GM19438 (cell line): ENCODE data around the gene SLC4A3.
A peak's percentile ranks its signal among the peaks of the same experiment; 100 is the strongest.

Experiments used
- ATAC-seq: cut with Tn5 transposase; IDR thresholded peaks from one replicate; pipeline ENCODE4 v1.9.1; 2021; ENCODE audit warnings: low read depth; ENCODE audit not compliant: unreplicated experiment

Gene SLC4A3

DNA sequence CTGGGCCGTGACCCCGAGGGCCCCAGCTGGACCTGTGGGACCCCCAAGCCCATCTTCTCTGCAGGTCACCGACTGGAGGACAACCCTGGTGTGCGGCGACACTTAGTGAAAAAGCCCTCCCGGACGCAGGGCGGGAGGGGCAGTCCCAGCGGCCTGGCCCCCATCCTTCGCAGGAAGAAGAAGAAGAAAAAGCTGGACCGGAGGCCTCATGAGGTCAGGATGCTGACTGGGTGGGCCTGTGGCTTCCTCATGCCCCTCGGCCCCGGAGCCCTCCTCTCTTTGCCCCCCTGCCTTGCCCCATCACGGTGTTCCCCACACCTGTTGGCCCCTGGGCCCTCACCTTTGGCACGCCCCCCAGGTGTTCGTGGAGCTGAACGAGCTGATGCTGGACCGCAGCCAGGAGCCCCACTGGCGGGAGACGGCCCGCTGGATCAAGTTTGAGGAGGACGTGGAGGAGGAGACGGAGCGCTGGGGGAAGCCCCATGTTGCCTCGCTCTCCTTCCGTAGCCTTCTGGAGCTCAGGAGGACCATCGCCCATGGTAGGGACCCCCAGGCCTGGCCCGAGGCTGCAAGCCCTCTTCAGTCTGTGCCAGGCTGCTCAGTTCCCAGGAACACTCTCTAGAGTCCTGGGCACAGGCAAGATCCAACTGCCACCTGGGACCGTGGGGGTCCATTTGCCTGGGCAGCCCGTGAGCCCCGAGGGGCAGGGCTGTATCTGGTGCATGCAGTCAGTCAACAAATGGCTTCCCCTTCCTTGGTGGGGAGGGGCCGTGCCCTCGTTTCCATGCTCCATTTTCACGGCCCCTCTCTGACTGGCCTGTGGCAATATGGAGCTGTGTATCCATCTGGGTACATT, 4.7 kb downstream of the SLC4A3 start:
- ATAC-seq = no peak

DNA sequence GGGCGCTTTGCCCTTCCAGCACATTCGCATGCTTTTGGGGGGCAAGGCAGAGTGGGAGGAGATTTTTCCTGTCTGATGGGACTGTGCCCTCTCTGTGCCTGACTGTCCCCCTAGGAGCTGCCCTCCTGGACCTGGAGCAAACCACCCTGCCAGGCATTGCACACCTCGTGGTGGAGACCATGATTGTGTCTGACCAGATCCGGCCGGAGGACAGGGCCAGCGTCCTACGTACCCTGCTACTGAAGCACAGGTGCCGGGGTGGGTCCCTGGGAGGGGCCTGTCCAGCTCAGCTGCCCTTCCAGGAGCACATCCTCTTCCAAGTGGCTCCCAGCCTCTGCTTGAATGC, 5.3 kb downstream of the SLC4A3 start:
- no peak for ATAC-seq

DNA sequence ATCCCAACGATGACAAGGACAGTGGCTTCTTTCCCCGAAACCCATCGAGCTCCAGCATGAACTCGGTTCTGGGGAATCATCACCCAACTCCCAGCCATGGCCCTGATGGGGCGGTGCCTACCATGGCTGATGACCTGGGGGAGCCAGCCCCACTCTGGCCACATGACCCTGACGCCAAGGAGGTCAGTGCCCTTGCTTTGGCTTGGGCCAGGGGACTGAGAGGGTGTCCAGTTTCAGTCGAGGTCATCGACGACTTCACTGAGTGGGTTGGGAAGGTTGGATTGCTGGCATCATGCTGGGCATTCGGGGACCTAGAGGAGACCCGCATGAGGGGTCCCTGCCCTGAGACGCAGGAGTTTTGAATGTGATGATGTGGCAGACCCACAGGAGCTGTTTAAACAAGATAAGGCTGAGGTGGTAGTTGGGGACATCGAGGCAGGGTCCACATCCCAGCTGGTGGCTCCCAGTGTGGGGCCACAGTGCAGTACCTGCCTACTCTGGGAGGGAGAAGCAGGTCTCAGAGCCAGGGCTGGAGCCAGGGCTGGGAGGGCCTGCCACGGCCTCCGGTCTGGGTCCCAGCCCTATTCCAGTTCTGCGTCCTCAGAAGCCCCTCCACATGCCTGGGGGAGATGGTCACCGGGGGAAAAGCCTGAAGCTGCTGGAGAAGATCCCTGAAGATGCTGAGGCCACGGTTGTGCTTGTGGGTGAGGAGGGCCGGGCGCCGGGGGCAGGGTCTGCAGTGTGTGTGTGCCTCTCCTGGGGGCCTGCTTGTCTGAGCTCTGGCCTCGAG, 6.0 kb downstream of the SLC4A3 start:
- ATAC-seq = no peak

DNA sequence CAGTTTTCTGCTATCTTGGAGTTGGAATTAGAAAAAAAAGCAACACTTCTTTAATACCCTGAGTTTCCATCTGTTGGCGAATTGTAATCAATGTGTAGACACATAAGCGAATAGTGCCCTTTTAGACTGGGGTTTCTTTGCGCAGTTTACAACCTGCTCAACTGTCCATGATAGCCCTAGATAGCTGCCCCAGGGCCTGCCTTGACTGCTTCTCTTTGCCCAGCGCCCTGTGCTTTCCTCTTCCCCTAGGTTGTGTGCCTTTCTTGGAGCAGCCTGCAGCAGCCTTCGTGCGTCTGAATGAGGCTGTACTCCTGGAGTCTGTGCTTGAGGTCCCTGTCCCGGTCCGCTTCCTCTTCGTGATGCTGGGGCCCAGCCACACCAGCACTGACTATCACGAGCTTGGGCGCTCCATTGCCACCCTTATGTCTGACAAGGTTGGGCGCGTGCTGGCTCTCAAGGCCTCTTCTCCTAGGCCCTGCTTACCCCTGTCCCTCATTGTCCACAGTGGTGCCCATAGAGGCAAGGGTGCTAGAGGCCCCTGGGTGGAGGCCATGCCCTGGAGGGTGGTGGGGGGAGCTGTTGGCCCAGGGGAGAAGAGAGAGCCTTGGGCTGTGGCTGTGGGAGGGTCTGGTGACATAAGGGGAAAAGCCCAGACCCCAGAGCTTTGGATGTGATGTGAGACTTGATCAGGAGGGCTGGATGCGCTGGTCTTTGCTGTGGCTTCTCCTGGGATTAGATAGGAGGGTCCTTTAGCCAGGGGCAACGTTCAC, 6.9 kb downstream of the SLC4A3 start:
- no peak for ATAC-seq

DNA sequence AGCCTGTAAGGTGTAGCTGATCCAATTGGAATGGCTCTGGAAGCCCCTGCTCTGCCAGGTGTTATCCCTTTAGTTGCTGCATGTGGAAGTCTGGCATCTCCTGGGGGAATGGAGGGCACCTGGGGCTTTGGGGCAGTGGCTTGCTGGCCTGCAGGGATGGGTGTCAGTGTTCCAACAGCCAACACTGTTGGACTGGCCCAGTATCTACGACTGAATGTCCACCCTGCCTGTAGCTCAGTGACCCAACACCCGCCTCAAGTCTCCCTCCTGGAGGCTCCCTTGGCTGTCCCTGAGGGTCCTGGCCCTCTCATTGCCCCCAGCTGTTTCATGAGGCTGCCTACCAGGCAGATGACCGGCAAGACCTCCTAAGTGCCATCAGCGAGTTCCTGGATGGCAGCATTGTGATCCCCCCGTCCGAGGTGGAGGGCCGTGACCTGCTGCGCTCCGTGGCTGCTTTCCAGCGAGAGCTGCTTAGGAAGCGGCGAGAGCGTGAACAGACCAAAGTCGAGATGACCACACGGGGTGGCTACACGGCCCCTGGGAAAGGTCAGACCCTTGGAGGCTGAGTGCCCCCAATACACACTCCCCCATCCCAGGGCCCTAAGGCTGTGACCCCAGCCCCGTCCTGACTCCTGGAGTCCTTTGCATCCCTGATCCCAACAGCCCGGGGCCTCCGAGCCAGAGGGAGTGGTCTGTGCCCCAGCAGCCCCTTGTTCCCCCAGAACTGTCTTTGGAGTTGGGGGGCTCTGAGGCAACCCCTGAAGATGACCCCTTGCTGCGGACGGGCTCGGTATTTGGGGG, 7.7 kb downstream of the SLC4A3 start:
- ATAC-seq = no peak

DNA sequence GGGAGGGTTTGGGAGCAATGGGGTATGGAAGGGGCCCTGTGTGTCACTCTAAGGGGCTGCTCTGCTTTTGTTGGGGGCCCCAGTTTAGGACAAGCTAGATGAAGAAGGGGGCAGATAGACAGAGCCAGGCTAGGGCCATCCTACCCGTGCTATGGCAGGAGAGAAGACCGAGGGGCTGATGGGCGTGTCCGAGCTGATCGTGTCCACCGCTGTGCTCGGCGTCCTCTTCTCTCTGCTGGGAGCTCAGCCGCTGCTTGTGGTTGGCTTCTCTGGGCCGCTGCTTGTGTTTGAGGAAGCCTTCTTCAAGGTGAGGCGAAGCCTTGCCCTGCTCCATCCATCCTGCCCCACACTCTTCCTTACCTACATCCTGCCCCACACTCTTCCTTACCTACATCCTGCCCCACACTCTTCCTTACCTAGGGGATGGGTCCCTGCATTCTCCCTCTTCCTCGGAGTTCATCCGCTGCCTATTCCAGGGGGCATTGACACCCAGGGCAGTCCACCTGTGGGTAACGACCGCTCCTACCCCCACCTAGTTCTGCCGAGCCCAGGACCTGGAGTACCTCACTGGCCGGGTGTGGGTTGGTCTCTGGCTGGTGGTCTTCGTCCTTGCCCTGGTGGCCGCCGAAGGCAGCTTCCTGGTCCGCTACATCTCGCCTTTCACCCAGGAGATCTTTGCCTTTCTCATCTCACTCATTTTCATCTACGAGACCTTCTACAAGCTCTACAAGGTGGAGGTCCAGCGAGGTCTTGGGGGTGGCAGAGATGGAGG, 8.9 kb downstream of the SLC4A3 start:
- no peak for ATAC-seq

DNA sequence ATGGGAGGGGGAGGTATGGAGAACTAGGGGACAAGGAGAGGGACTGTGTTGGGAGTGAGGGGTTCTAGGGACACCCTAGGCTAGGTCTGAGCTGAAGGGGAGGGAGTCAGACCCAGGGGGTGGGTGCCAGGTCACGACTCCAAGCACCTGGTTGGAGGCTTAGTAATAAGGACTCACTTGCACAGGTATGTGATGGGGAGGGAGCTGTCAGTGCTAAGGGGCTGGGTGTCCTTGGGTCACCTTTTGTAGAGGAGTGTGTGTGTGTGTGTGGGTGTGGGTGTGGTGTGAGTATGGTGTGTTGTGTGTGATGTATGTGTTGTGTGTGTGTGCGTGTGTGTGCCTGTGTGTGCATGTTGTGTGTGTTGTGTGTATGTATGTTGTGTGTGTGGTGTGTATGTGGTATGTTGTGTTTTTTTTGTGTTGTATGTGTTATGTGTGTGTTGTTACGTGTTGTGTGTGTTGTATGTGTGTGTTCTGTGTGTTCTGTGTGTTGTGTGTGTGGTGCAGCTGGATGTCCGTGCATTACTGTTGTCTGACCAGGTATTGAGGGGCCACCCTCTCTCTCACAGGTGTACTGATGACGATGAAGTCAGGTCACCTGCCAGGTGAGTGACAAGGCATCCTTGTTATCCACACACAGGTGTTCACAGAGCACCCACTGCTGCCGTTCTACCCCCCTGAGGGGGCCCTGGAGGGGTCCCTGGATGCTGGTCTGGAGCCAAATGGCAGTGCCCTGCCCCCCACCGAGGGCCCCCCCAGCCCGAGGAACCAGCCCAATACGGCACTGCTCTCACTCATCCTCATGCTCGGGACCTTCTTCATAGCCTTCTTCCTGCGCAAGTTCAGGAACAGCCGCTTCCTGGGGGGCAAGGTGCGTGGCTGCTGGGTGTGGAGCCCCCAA, 9.8 kb downstream of the SLC4A3 start:
- no peak for ATAC-seq

DNA sequence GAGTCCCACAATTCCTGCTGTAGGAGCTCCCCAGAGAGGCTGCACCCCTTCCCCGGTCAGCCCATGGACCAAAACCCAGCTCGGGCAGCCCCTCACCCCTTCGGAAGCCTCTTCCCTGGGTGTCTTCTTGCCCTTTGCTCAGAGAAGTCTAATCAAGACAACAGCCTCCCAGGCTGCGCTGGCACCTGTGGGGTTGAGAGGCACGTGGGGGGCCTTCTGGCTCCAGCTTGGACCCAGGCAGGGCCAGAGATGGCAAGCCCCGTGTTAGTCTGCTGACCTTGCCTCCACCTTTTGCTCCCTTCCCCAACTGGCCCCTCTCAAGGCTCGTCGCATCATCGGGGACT, 10.4 kb downstream of the SLC4A3 start:
- ATAC-seq = no peak

DNA sequence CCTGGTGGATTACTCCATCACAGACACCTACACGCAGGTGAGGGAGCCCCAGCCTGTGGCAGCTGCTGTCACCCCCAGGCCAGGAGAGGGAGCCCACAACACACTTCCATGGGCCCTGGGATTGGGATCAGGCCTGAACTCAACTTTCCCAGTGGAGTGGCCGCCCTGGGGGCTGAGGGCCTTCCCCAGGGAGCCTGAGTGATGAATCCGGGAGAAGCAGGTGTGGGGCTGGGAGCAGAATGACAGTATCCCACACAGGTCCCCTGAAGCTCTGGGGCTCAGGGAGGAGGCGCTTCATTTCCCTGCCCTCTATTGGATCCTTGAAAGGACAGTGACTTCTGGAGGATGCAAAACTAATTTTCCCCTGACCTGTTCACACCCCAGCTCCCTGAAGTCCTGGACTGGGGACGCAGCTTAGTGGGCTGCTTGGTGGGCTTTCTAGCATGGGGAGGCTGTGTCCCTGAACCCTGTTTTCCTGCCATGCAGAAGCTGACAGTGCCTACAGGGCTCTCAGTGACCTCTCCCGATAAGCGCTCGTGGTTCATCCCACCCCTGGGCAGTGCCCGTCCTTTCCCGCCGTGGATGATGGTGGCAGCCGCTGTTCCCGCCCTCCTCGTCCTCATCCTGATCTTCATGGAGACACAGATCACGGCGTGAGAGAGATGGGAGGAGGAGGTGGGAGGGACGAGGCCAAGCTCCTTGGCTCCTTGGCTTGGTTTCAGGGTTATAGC, 11.0 kb downstream of the SLC4A3 start:
- ATAC-seq = no peak

DNA sequence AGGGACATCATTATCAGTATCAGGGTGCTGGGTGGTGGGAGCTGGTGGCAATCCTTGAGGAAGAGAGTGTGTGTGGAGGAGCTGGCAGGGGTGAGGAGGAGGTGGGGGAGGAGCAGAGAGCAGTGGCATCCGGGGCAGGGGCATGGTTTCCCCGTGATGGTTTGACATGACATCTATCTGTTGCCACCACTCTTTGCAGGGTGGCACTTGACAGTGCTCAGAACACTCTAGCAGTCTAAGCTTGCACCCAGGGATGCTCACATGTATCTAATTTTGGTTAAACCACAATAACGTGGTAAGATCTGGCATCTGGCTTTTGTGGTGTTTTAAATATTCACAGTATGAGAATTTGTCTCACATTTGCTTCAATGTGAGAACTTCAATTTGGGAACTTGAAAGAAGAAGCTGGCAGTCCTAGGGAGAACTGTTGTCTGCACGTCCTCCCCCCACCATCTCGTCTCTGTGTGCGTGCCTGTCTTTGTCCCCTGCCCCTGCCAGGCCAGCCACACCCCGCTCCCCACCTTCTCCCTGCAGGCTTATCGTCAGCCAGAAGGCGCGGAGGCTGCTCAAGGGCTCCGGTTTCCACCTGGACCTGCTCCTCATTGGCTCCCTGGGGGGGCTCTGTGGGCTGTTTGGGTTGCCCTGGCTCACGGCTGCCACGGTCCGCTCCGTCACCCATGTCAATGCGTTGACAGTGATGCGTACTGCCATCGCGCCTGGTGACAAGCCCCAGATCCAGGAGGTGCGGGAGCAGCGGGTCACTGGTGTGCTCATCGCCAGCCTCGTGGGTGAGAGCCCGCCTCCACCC, 11.7 kb downstream of the SLC4A3 start:
- ATAC-seq = no peak

DNA sequence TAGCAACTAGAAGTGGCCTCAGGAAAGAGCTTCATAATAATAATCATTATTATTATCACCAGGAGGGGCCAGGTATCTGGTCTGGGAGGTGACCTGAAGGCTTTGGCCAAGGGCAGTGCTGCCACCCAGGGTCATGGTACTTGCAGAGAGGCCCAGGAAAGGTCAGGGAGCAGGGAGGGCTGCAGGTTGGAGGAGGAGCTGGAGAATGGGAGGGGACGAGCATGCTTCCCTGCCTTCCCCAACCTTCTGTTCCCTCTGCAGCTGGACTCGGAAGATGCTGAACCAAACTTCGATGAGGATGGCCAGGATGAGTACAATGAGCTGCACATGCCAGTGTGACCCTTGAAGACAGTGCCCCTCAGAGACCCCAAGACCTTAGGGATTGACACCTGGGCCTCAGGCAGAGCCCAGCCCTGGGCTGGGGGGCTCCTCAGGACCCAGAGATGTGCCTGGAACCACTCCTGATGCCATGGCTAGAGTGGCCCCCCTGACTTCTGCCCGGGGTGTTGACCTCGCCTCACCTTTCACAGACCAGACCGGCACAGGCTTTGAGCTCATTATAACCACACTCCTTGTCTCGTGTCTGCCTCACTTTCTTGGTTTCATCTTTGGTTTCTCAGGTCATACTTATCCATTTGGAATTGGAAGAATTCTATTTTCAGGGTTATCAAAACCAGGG, 14.1 kb downstream of the SLC4A3 start:
- ATAC-seq = no peak

DNA sequence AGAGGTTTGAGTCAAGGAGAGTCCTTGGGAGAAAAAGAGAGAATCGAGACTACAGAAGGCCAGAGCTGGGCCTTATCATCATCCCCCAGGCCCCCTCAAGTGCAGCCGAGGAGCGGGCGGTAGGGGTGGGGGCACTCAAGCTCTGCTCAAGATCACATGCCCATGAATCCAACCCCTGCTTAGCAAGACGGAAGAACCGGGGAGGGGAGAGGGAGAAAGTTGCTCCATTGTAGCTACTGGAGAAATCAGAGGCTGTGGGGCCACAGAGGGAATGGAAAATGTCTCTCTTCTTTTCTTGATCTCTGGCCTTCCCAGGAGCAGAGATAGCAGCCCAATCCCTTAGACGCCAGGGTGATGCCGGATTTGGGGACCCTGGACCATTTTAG, 14.6 kb downstream of the SLC4A3 start:
- ATAC-seq = no peak

DNA sequence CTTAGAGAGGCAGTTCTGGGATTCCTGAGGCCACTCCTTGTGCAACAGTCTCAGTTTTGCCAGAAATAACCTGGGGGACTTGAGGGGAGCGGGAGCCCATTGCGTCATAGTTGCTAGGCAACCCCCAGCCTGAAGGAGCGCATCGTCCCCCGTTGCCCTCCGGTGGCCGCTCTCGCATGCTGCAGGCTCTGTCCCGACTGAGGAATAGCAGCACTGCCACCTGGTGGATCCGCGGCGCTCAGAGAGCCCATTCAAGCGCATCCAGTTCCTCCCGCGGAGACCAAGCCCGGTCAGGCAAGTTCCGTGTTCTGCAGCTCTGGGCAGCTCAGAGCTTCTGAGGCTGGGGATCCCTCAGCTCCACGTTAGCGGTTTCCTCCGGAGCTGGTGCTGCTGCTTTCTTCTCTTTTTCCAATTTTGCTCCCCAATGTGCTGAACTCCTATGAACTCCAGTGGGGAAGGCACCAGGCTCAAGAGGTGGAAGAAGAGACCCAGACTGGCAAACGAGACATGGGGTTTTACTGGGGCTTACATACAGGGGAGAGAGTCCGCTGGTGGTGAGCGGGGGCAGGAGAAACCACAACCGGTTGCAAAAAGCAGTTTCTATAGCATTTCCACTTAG, 15.1 kb downstream of the SLC4A3 start:
- peak; percentile 98 for ATAC-seq

DNA sequence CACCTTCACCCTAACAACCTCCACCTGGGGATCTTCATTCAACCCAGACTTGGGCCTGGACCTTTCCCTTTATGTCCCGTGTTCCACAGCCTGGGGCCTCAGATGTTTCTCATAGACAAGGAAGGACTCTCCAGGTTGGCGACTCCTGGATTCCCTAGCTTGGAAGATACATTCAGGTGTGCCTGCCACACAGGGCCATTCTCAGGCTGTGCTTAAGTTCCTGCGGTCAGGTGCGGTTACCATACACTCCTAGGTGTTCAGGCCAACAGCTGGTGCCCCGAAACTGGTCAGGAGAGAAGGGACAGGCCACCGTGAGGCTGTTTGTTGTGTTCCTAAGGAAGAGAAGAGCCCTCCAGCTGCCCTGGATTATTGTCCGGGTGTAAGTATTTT, 15.6 kb downstream of the SLC4A3 start:
- no peak for ATAC-seq

DNA sequence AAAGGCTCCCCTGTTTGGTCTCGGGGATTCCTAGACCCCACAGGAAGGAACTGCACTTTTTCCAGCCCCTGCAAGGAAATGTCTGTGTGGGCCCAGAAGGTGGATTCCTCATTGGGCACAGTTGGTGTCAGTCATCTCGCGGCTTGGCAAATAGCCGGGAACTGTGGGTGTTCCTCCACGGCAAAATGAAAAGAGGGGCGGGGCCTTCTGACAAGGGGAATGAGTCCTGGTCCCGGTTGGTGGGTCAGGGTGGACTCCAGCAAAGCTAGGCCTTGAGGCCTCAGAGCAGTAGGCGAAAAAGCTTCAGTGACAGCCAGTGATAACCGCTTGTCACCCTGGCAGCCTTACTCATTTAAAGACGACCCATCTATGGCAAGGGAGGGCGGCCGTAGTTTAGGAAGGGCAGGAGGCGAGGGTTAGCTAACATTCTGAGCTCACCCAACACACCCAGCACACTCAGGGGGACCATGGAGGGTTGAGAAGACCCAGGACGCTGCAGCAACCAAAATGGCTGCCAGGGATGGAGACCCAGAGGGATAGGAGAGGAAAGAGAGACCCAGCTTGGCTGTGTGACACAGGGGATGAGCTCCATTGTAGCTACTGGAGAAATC, 16.5 kb downstream of the SLC4A3 start:
- no peak for ATAC-seq
